ENCODE data around the gene DBH. TPM values are rescaled to one million over a fixed set of nuclear protein-coding genes. Genes with fewer than 3 reads are reported as not detected.

DBH gene
- total RNA-seq, 1 experiment from 2014 or later: not detected

- CTCF ChIA-PET: no interaction called here
- RAD21 ChIA-PET (ENCODE audit: low non-redundant PET in 1 of 2, low total read pairs in 2 of 2, uncharacterized antibody in 2 of 2, unreplicated experiment in 2 of 2): no interaction called here
- Histone ChIP-seq H3K4me1 (ENCODE audit: control insufficient read depth in 1 of 2, insufficient read depth in 2 of 2, low read length in 2 of 2) (no peaks in the 10 kb centered on the region), H3K9me2 (ENCODE audit: insufficient read depth) (no peaks in the 10 kb centered on the region), H3K36me3 (ENCODE audit: control insufficient read depth in 1 of 2, insufficient read depth in 2 of 2, low read length in 2 of 2) (no peaks in the 10 kb centered on the region), H3K9ac (ENCODE audit: low read length) (no peak overlapping the region), H3K27me3 (ENCODE audit: insufficient read depth, low read length) (peaks cover 26% of the 10 kb centered on the region), H3K4me3 (replicated peaks in 1 of 2; ENCODE audit: low read depth in 1 of 2, low read length in 2 of 2) (no peak overlapping the region), H3K27ac (ENCODE audit: low read depth, low read length) (no peak overlapping the region), H3K79me2 (ENCODE audit: insufficient read depth, low read length) (no peaks in the 10 kb centered on the region), H3K4me2 (ENCODE audit: low read length) (no peak overlapping the region), H2AFZ (ENCODE audit: low read depth, low read length, poor library complexity, severe bottlenecking) (no peak overlapping the region), H3K9me3 (ENCODE audit: control insufficient read depth in 1 of 2, insufficient read depth in 1 of 2, low read depth in 1 of 2, low read length in 2 of 2) (no peaks in the 10 kb centered on the region; a peak in 1 of 4 replicates), H4K20me1 (ENCODE audit: insufficient read depth) (no peaks in the 10 kb centered on the region)
- intact Hi-C loops (cut with micrococcal nuclease): no loop called here
- TF ChIP-seq MAX (IDR thresholded peaks at IDR 0.05): no peak
- no peak for TF ChIP-seq REST (IDR thresholded peaks at IDR 0.05; ENCODE audit: low read depth)
- no peak for TF ChIP-seq POLR2AphosphoS5 (IDR thresholded peaks at IDR 0.05; ENCODE audit: low read depth, low read length)
- TF ChIP-seq RAD21 (IDR thresholded peaks at IDR 0.05; ENCODE audit: low read depth): no peak
- no peak for TF ChIP-seq JUND (IDR thresholded peaks at IDR 0.05)
- TF ChIP-seq TCF7L2 (IDR thresholded peaks at IDR 0.05; ENCODE audit: borderline replicate concordance, extremely low read depth, insufficient read depth, insufficient read length): no peak
- TF ChIP-seq EZH2 (IDR thresholded peaks at IDR 0.05): no peak
- no peak for TF ChIP-seq ATF3 (IDR thresholded peaks at IDR 0.05)
- no TSS peak for BruUV-seq (replicated peaks)
- no peak for DNase-seq (ENCODE audit: low read depth, low spot score)
- ATAC-seq: no peak
- POLR2A ChIA-PET: no interaction called here
These were observed 32.8 kb upstream of the DBH start for GRCh38 chr9:133603135-133603927.
